Endothelial cell of umbilical vein (primary cell): ENCODE measurements around the gene FRMD6. TPM values are rescaled to one million over a fixed set of nuclear protein-coding genes. Genes with fewer than 3 reads are reported as not detected.

Experiments used
- BruUV-seq: library from RNA; stranded (reverse); fragments of 400-500 nt; replicated peaks from 2 replicates; lab custom pipeline; 2021; lab: Mats Ljungman, UMichigan
- CTCF ChIA-PET: fragments of 300-600, 350-600 bp; sonication (Branson Sonifier 250); formaldehyde crosslinking; loops from one replicate; lab custom pipeline; 2021; ENCODE audit warnings: antibody characterized with exemption, inconsistent platforms; lab: Charles Lee
- POLR2A ChIA-PET: fragments of 300-600, 350-600 bp; sonication (Branson Sonifier 250); formaldehyde crosslinking; loops from one replicate; lab custom pipeline; 2021; ENCODE audit warnings: antibody characterized with exemption, inconsistent platforms; lab: Charles Lee
- DNase-seq: peaks from one replicate; pipeline ENCODE4 v3.0.0-alpha.2; 2011; ENCODE audit warnings: low read depth, low spot score
- FAIRE-seq: peaks from 2 replicates; lab custom pipeline; 2011; peaks lifted over from hg19 to GRCh38; lab: Jason Lieb, UNC
- H2AFZ ChIP-seq: 2 replicates; pipeline ENCODE4 v1.6.0; 2012; ENCODE audit warnings: low read depth, low read length, control low read depth, inconsistent platforms
- H3K27ac ChIP-seq: 2 replicates; pipeline ENCODE4 v1.5.1; 2011; ENCODE audit warnings: low read depth, mild to moderate bottlenecking, control low read depth, low read length, moderate library complexity; ENCODE audit not compliant: insufficient read depth
- H3K27me3 ChIP-seq, 2 experiments: 2 replicates each; pipeline versions ENCODE4 v1.6.0 to v1.6.1; 2011; ENCODE audit warnings: low read length in 2 of 2, mixed read lengths in 1 of 2; ENCODE audit not compliant: control insufficient read depth in 2 of 2, insufficient read depth in 2 of 2
- H3K36me3 ChIP-seq, 2 experiments: 2 replicates in 1 of 2; 3 replicates in 1 of 2; pipeline ENCODE4 v1.5.1; 2011; ENCODE audit warnings: low read length in 2 of 2, mild to moderate bottlenecking in 1 of 2, moderate library complexity in 1 of 2; ENCODE audit not compliant: control insufficient read depth in 2 of 2, insufficient read depth in 2 of 2; ENCODE audit errors: extremely low read depth in 1 of 2
- H3K4me1 ChIP-seq: 3 replicates; pipeline ENCODE4 v1.5.1; 2011; ENCODE audit warnings: mild to moderate bottlenecking, low read length; ENCODE audit not compliant: control insufficient read depth, insufficient read depth; ENCODE audit errors: extremely low read depth
- H3K4me2 ChIP-seq: 2 replicates; pipeline ENCODE4 v1.6.1; 2011; ENCODE audit warnings: low read length, control low read depth, mixed read lengths; ENCODE audit not compliant: insufficient read depth
- H3K4me3 ChIP-seq, 3 experiments: fragments of 200-600 bp in 1 of 3; sonication (generic), shearing (Covaris generic) in 1 of 3; replicated peaks in 1 of 3; 2 replicates each; pipeline ENCODE4 v1.5.1; 2011 to 2016; ENCODE audit warnings: control low read depth in 3 of 3, low read length in 3 of 3, mild to moderate bottlenecking in 2 of 3, inconsistent platforms in 1 of 3, low read depth in 1 of 3, moderate library complexity in 1 of 3; ENCODE audit not compliant: insufficient read depth in 1 of 3
- H3K79me2 ChIP-seq: 2 replicates; pipeline ENCODE4 v1.6.0; 2012; ENCODE audit warnings: low read length, inconsistent platforms; ENCODE audit not compliant: control insufficient read depth, insufficient read depth
- H3K9ac ChIP-seq: replicated peaks from 2 replicates; pipeline ENCODE3; 2011; ENCODE audit warnings: low read length, control low read depth; ENCODE audit not compliant: insufficient read depth; ENCODE audit errors: extremely low read depth
- H3K9me1 ChIP-seq: replicated peaks from 3 replicates; pipeline ENCODE4 v1.6.0; 2011; ENCODE audit warnings: mild to moderate bottlenecking, low read length; ENCODE audit not compliant: control insufficient read depth, insufficient read depth; ENCODE audit errors: extremely low read depth
- H3K9me3 ChIP-seq: replicated peaks from 2 replicates; pipeline ENCODE4 v1.5.1; 2012; ENCODE audit warnings: low read length, inconsistent platforms; ENCODE audit not compliant: control insufficient read depth, insufficient read depth
- H4K20me1 ChIP-seq: replicated peaks from 2 replicates; pipeline ENCODE3; 2011; ENCODE audit warnings: mild to moderate bottlenecking, low read length; ENCODE audit not compliant: control insufficient read depth, insufficient read depth; ENCODE audit errors: extremely low read depth
- EZH2 ChIP-seq: IDR thresholded peaks from 2 replicates; pipeline ENCODE4 v1.6.1; 2012; ENCODE audit warnings: borderline replicate concordance, low read depth, mild to moderate bottlenecking, moderate library complexity, low read length, inconsistent platforms; ENCODE audit not compliant: severe bottlenecking
- FOS ChIP-seq: IDR thresholded peaks from 2 replicates; pipeline ENCODE4 v1.6.1; 2011; ENCODE audit warnings: mild to moderate bottlenecking, low read length, moderate library complexity, borderline replicate concordance; ENCODE audit not compliant: insufficient read depth
- GATA2 ChIP-seq: IDR thresholded peaks from 2 replicates; pipeline ENCODE4 v1.7.0; 2011; ENCODE audit warnings: low read depth, mild to moderate bottlenecking, moderate library complexity, mixed read lengths, low read length; ENCODE audit not compliant: insufficient read length, insufficient read depth
- JUN ChIP-seq: IDR thresholded peaks from 2 replicates; pipeline ENCODE4 v1.6.1; 2011; ENCODE audit warnings: borderline replicate concordance, low read depth; ENCODE audit not compliant: insufficient read length, insufficient read depth
- MYC ChIP-seq: IDR thresholded peaks from one replicate; pipeline ENCODE4 v1.6.1; 2011; ENCODE audit warnings: mild to moderate bottlenecking, low read depth, low read length
- POLR2A ChIP-seq: IDR thresholded peaks from 2 replicates; pipeline ENCODE4 v1.6.1; 2012; ENCODE audit warnings: low read depth, mild to moderate bottlenecking, control low read depth, low read length
- POLR2AphosphoS5 ChIP-seq: IDR thresholded peaks from 2 replicates; pipeline ENCODE4 v1.6.1; 2012; ENCODE audit warnings: low read depth, mild to moderate bottlenecking, control low read depth, low read length, moderate library complexity; ENCODE audit not compliant: insufficient read depth
- dilution Hi-C: fragments of 300-500 bp; cut with MboI; formaldehyde crosslinking; loops from one replicate; pipeline ENCODE4 v1.15.0; 2019; ENCODE audit warnings: low sequenced_read_pairs; ENCODE audit not compliant: extremely low pct_ligation_motif_present
- intact Hi-C: fragments of 100-400 bp; cut with micrococcal nuclease; formaldehyde crosslinking; loops from one replicate; pipeline ENCODE4 v1.10.0; 2022
- polyA plus RNA-seq, 4 experiments: library from polyadenylated mRNA; depleted of rRNA in 3 of 4; stranded (reverse) in 3 of 4; unstranded in 1 of 4; fragments of >200 nt; gene quantifications; 2 replicates each; pipeline versions ENCODE4 v1.2.1 to v1.2.3, GENCODE V29; 2011 to 2012; ENCODE audit warnings: missing spikeins in 1 of 4
- total RNA-seq: library from RNA; stranded (reverse); gene quantifications from 2 replicates; pipeline ENCODE4 v1.2.3, GENCODE V29; 2021
- TF ChIP-seq, protein P1 (sequence below), 2 donors: IDR thresholded peaks; 1 replicate in 1 of 2; 2 replicates in 1 of 2; pipeline ENCODE4 v1.5.1; 2011; ENCODE audit warnings: low read length in 2 of 2, mild to moderate bottlenecking in 2 of 2, moderate library complexity in 2 of 2, control low read depth in 1 of 2, inconsistent platforms in 1 of 2, low read depth in 1 of 2; ENCODE audit not compliant: insufficient read depth in 1 of 2; ENCODE audit errors: extremely low read depth in 1 of 2
- TF ChIP-seq, protein P2 (sequence below): IDR thresholded peaks from 2 replicates; pipeline ENCODE4 v1.6.1; 2011; ENCODE audit not compliant: insufficient read depth, insufficient read length

Gene FRMD6
- total and polyA plus RNA-seq, 2 donors (not counting 3 experiments of a cell fraction or from before 2014, with no cell fraction given) = 69.0 to 97.1 TPM

DNA sequence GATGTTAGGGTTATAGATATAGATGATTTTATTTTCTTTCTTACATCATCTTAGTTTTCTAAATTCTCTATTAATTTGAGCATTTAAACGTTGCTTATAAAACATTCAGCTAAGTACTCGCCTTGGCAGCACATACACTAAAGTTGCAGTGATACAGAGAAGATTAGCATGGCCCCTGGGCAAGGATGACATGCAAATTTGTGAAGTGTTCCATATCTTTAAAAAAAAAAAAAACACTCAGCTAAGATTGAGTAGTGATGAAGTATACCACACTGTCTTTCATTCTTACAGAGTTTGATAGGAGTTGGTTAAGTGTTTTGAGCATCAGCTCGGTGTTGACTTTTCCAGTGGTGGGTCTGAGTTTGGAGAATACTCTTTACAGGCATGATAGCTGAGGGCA lies 72.3 kb downstream of the FRMD6 start:
- Histone ChIP-seq H3K4me3 (no peak overlapping the region), H3K27me3 (no peaks in the 10 kb centered on the region), H3K27ac (no peak overlapping the region), H3K4me2 (no peak overlapping the region), H3K79me2 (no peaks in the 10 kb centered on the region), H3K9me1 (no peaks in the 10 kb centered on the region), H3K4me1 (peaks cover 16% of the 10 kb centered on the region), H3K9me3 (no peaks in the 10 kb centered on the region), H2AFZ (no peak overlapping the region), H3K36me3 (peaks cover 39 to 54% of the 10 kb centered on the region in 2 experiments), H4K20me1 (peaks cover 5% of the 10 kb centered on the region), H3K9ac (no peak overlapping the region)
- CTCF ChIA-PET = no interaction called here
- TF ChIP-seq POLR2A (no peak), MYC (no peak), EZH2 (no peak), GATA2 (no peak), POLR2AphosphoS5 (no peak), FOS (no peak), JUN (no peak)
- TF ChIP-seq, protein P1, sequence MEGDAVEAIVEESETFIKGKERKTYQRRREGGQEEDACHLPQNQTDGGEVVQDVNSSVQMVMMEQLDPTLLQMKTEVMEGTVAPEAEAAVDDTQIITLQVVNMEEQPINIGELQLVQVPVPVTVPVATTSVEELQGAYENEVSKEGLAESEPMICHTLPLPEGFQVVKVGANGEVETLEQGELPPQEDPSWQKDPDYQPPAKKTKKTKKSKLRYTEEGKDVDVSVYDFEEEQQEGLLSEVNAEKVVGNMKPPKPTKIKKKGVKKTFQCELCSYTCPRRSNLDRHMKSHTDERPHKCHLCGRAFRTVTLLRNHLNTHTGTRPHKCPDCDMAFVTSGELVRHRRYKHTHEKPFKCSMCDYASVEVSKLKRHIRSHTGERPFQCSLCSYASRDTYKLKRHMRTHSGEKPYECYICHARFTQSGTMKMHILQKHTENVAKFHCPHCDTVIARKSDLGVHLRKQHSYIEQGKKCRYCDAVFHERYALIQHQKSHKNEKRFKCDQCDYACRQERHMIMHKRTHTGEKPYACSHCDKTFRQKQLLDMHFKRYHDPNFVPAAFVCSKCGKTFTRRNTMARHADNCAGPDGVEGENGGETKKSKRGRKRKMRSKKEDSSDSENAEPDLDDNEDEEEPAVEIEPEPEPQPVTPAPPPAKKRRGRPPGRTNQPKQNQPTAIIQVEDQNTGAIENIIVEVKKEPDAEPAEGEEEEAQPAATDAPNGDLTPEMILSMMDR (IDR thresholded peaks at IDR 0.05; ENCODE audit: extremely low read depth in 1 of 2, insufficient read depth in 1 of 2, low read depth in 1 of 2, low read length in 2 of 2) = no peak
- TF ChIP-seq, protein P2, sequence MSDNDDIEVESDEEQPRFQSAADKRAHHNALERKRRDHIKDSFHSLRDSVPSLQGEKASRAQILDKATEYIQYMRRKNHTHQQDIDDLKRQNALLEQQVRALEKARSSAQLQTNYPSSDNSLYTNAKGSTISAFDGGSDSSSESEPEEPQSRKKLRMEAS = no peak
- no peak for FAIRE-seq
- intact Hi-C loops = no loop called here
- no peak for DNase-seq
- BruUV-seq = no TSS peak
- dilution Hi-C loops = no loop called here
- POLR2A ChIA-PET = no interaction called here
